DMS53 (cell line): ENCODE results near the gene ARHGEF16.

ENCODE experiments used
- DNase-seq: peaks from one replicate; lab custom pipeline; 2025; lab: John Stamatoyannopoulos, UW

Gene ARHGEF16

GRCh38 chr1:3482378-3482849, 27.9 kb downstream of the ARHGEF16 start:
- DNase-seq: peak; percentile 92

GRCh38 chr1:3483380-3483779, 28.9 kb downstream of the ARHGEF16 start:
- no peak for DNase-seq

GRCh38 chr1:3483801-3484444, 29.5 kb downstream of the ARHGEF16 start:
- DNase-seq: peak; percentile 68

- no peak for DNase-seq
Observed at GRCh38 chr1:3485016-3485415, 30.6 kb downstream of the ARHGEF16 start.

- no peak for DNase-seq
Observed at GRCh38 chr1:3488432-3488831, 34.0 kb downstream of the ARHGEF16 start.

- no peak for DNase-seq
Observed at GRCh38 chr1:3490046-3490745, 35.7 kb downstream of the ARHGEF16 start.

- peak; percentile 71 for DNase-seq
Observed at GRCh38 chr1:3491291-3492246, 37.1 kb downstream of the ARHGEF16 start.

- no peak for DNase-seq
Observed at GRCh38 chr1:3492545-3493246, 38.2 kb downstream of the ARHGEF16 start.

GRCh38 chr1:3494321-3495308, 40.1 kb downstream of the ARHGEF16 start:
- peak; percentile 64 for DNase-seq

- DNase-seq: no peak
Observed at GRCh38 chr1:3495776-3496745, 41.6 kb downstream of the ARHGEF16 start.

- no peak for DNase-seq
Observed at GRCh38 chr1:3496916-3497315, 42.5 kb downstream of the ARHGEF16 start.

- peak; percentile 40 for DNase-seq
Observed at GRCh38 chr1:3497521-3497920, 43.1 kb downstream of the ARHGEF16 start.

- DNase-seq: no peak
Observed at GRCh38 chr1:3498246-3498930, 43.9 kb downstream of the ARHGEF16 start.

GRCh38 chr1:3498986-3499385, 44.5 kb downstream of the ARHGEF16 start:
- DNase-seq: no peak

- no peak for DNase-seq
Observed at GRCh38 chr1:3499611-3500010, 45.1 kb downstream of the ARHGEF16 start.

GRCh38 chr1:3500265-3500835, 45.9 kb downstream of the ARHGEF16 start:
- peak; percentile 50 for DNase-seq

GRCh38 chr1:3501437-3501836, 47.0 kb downstream of the ARHGEF16 start:
- DNase-seq: no peak

- peak; percentile 63 for DNase-seq
Observed at GRCh38 chr1:3501856-3502640, 47.6 kb downstream of the ARHGEF16 start.
